BJ (cell line): ENCODE results near the gene IL32. TPM values are rescaled to one million over a fixed set of nuclear protein-coding genes. Genes with fewer than 3 reads are reported as not detected.

Source experiments
- CTCF ChIA-PET: fragments of 350-600 bp; formaldehyde crosslinking; extraction: SDS; loops from one replicate; lab custom pipeline; 2021; ENCODE audit warnings: antibody characterized with exemption, inconsistent platforms; lab: Yijun Ruan, JAX
- POLR2A ChIA-PET: fragments of 300-600 bp; sonication (Branson Sonifier 250); formaldehyde crosslinking; extraction: SDS; loops from one replicate; lab custom pipeline; 2021; ENCODE audit warnings: antibody characterized with exemption; lab: Charles Lee
- DNase-seq: peaks from one replicate; pipeline ENCODE4 v3.0.0-alpha.2; 2011; ENCODE audit warnings: low read depth
- H3K27me3 ChIP-seq: 2 replicates; pipeline ENCODE4 v1.6.0; 2011; ENCODE audit warnings: low read length; ENCODE audit not compliant: control insufficient read depth, insufficient read depth
- H3K36me3 ChIP-seq: 2 replicates; pipeline ENCODE4 v1.5.1; 2011; ENCODE audit warnings: low read length; ENCODE audit not compliant: control insufficient read depth, insufficient read depth
- H3K4me3 ChIP-seq: 2 replicates; pipeline ENCODE4 v1.5.1; 2011; ENCODE audit warnings: low read depth, mild to moderate bottlenecking, control low read depth, low read length
- CTCF ChIP-seq: IDR thresholded peaks from 2 replicates; pipeline ENCODE4 v1.5.1; 2011; ENCODE audit warnings: low read depth, mild to moderate bottlenecking, control low read depth, inconsistent platforms, low read length, moderate library complexity; ENCODE audit not compliant: insufficient read depth
- polyA plus RNA-seq: library from polyadenylated mRNA; depleted of rRNA; stranded (reverse); fragments of >200 nt; gene quantifications from 2 replicates; pipeline ENCODE4 v1.2.3, GENCODE V29; 2011

The IL32 gene
- polyA plus RNA-seq, 1 experiment: 18.1 TPM

DNA sequence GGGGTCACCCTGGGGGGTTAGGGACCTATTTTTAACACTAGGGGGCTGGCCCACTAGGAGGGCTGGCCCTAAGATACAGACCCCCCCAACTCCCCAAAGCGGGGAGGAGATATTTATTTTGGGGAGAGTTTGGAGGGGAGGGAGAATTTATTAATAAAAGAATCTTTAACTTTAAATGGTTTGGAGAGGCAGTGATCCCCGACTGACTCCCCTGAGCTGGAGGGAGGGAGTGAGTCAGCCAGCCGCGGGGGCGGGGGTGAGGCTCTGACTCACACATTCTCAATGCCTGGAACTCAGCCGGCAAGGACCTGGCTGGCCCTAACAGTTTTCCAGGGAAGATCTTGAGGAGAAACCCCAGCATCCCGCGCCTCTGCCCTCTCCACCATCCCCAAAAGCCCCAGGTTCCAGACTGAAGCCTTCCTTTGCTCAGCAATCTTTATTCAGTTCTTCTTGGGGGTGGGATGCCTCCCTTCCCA, 43.2 kb upstream of the IL32 start:
- no peak for TF ChIP-seq CTCF
- Histone ChIP-seq H3K27me3 (no peaks in the 10 kb centered on the region), H3K4me3 (peak overlapping the region; percentile 97), H3K36me3 (peaks cover 26% of the 10 kb centered on the region)
- POLR2A ChIA-PET: interaction anchor here (0.6 to 1.0 kb wide), 2 partner anchors 113 to 702 kb away, joined by 4 to 15 read pairs; partner anchors contain the start of gene ZNF213
- peak; percentile 75 for DNase-seq
- CTCF ChIA-PET: interaction anchor here (1.2 to 6.3 kb wide), 6 partner anchors 9 to 154 kb away, joined by 4 to 78 read pairs (median 10); no protein-coding TSS in a partner anchor

- TF ChIP-seq CTCF: no peak
- H3K27me3 ChIP-seq: no peaks in the 10 kb centered on the region
- CTCF ChIA-PET: interaction anchor here (0.8 to 6.3 kb wide), 7 partner anchors 9 to 155 kb away, joined by 3 to 78 read pairs (median 5); no protein-coding TSS in a partner anchor
- peaks cover 28% of the 10 kb centered on the region for H3K36me3 ChIP-seq
- H3K4me3 ChIP-seq: peak overlapping the region; percentile 59
- POLR2A ChIA-PET: interaction anchor here (0.5 kb wide), 1 partner anchor 502 kb away, joined by 3 read pairs; no protein-coding TSS in a partner anchor
- DNase-seq: no peak
These were observed 42.6 kb upstream of the IL32 start for GRCh38 chr16:3022684-3023414.

DNA sequence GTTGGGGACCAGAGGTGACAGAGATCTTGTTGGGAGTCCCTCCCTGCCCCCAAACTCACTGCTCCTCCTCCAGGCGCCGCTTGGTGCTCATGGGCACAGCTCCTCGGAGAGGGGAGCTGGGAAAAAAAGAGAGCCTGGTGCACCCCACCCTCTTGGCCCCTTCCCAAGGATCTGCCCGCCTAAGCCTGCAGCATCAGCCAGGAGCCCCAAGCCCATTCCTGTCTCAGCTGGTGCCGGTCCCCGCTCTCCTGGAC, 42.1 kb upstream of the IL32 start:
- no peak for TF ChIP-seq CTCF
- H3K36me3 ChIP-seq: peaks cover 28% of the 10 kb centered on the region
- H3K4me3 ChIP-seq: peak overlapping the region; percentile 59
- CTCF ChIA-PET: interaction anchor here (0.8 to 6.3 kb wide), 6 partner anchors 8 to 155 kb away, joined by 3 to 78 read pairs (median 4); no protein-coding TSS in a partner anchor
- H3K27me3 ChIP-seq: no peaks in the 10 kb centered on the region
- POLR2A ChIA-PET: interaction anchor here (0.5 kb wide), 1 partner anchor 502 kb away, joined by 3 read pairs; no protein-coding TSS in a partner anchor
- peak; percentile 49 for DNase-seq

- TF ChIP-seq CTCF: no peak
- CTCF ChIA-PET: interaction anchor here (0.8 to 6.3 kb wide), 6 partner anchors 8 to 106 kb away, joined by 3 to 78 read pairs (median 4); partner anchors contain the start of gene CLDN9
- POLR2A ChIA-PET: interaction anchor here (0.5 kb wide), 1 partner anchor 76 kb away, joined by 4 read pairs; no protein-coding TSS in a partner anchor
- Histone ChIP-seq H3K27me3 (peaks cover under 1% of the 10 kb centered on the region; the same call in 1 of the 2 replicates), H3K4me3 (peak within 1 kb of the TSS; percentile 59), H3K36me3 (peaks cover 28% of the 10 kb centered on the region)
- peak; percentile 88 for DNase-seq
These were observed 41.6 kb upstream of the IL32 start, which contains the start of the genes HCFC1R1 and THOC6 for GRCh38 chr16:3023669-3024478. Gene HCFC1R1, minus strand, starts transcription at chr16:3023942. Its CDS starts 1 bp downstream, at chr16:3023941. Gene THOC6, plus strand, starts transcription at chr16:3024035. Its CDS starts 292 bp downstream, at chr16:3024327.
